Heart left ventricle (tissue), 13 donors: ENCODE data around the gene FGF22.

ENCODE experiments used
- CTCF ChIP-seq, 12 donors: fragments of 200-600 bp; sonication (generic) in 4 of 12; IDR thresholded peaks; one replicate each; pipeline versions ENCODE4 v1.5.0 to v1.8.0; 2018 to 2022; ENCODE audit warnings: antibody characterized with exemption in 12 of 12, mild to moderate bottlenecking in 5 of 12
- POLR2A ChIP-seq, 2 donors: fragments of 450-650 bp; IDR thresholded peaks; one replicate each; pipeline ENCODE4 v1.6.1; 2017; ENCODE audit warnings: antibody characterized with exemption in 2 of 2, mild to moderate bottlenecking in 2 of 2, moderate library complexity in 2 of 2
- donor health status: ischemic (EF 13 %, LVEDD 7.1; RV severe dilation, severe dysfunction).
- donor health status: DM: no; HTN: yes; CAD: no.
- donor health status: DM: no; HTN: no; CAD: no.
- donor health status: ischemic (EF 25% LVEDD 6.9; RV normal size, moderate dysfunction).
- donor health status: ischemic (EF 25% LVEDD 5.7; RV mildly dilated, moderate dysfunction).
- donor health status: ischemic (EF 35%, LVEDD 5.7; RV mildly dilated, moderate dysfunction).
- donor health status: nonischemic (EF 11% LVEDD 7.7; RV severe dilation, severe dysfunction).
- donor health status: DM: yes; HTN: yes; CAD: no.
- donor health status: PGD.
- donor health status: ischemic (EF 29% LVEDD 5.4; RV normal size, mild dysfunction).
- donor health status: nonischemic (EF 23%, LVEDD 6.1; RV moderate dilation, normal function).

DNA sequence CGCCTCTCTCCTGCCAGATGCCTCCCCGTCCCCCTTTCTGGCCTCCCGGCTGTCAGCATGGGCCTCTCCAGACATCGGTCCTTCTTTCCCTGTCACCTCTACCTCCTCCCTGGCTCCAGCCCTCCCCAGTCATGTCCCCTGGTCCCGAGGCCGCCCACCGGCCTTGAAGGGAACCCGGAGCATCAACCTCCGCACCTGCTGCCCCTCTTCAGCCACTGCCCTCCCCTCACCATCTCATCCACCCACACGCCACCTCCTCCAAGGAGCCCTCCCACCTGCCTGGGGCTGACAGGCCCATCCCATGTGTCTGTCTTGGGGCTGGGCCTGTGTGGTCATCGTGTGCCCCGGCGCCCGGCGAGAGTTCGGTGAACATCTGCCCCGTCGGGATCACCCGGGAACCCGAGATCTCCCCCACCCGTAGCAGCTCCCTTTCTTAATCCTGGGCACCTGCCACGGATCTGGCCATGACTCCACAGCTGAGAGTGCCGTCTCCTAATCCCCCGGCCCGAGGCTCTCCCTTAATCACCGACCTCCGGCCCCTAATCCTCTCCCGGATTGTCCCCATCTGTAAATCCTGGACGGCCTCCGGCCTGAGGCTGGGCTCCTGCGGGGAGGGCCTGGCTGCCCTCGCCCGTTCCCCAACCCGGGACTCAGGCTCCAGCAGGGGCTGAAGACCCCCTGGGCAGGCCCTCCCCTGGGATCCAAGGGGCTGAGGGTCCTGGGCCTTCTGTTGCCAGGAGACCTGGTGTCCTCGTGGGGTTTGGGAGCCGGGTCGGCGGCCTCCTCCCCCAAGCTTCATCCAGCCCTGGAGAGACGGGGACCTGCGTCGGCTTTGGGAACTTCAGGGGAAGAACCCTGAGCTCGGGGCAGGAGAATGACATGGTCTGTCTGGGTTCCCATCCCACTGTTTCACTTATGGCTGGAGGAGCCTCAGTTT lies 44.1 kb upstream of the FGF22 start:
- TF ChIP-seq CTCF (IDR thresholded peaks at IDR 0.05) = no peak
- no peak for TF ChIP-seq POLR2A (IDR thresholded peaks at IDR 0.05)
